ENCODE results near the gene KDM2B.
"Not testable (repeated sequence)": the region's sequence is repeated elsewhere in the genome, so short reads cannot be mapped to it uniquely, and the experiment has no call there.

KDM2B gene

DNA sequence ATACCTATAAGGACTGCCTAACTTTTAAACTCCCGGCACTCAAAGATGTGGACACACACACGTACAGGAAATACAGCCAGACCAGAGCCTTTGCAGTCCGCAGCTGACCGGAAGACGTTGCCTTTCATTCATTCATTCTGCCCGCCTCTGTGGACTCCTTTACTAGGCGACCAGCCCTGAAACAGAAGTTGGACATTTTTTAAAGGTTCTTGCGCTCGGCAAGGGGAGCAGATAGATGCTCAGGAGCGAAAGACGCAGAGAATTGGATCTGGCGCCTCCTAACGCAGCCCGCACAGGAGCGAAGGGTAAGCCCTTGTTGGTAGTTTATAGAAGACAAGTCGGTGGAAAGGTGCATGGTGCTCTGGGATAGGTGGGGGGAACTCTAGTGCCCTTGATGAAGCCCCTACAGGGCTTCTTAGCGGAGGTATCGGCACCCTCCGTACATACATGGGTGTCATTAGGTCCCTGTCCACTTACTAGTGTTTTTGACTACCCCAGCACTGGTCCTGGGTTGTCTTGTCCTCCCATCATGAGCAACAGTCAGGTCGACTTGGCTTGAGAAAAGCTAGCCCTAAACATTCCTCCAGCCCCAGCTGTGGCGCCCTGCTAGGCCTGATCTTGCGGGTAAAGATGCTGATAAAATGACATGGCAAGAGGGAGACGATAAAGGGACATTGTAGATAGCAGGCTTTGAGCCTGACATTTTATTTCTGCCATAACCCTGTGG, at the start of gene KDM2B:
Gene KDM2B (minus strand): TSS at position 65 of the 727 bp plus-strand sequence. CDS start 112 bp downstream, outside the sequence.
- DNase-seq = no peak

DNA sequence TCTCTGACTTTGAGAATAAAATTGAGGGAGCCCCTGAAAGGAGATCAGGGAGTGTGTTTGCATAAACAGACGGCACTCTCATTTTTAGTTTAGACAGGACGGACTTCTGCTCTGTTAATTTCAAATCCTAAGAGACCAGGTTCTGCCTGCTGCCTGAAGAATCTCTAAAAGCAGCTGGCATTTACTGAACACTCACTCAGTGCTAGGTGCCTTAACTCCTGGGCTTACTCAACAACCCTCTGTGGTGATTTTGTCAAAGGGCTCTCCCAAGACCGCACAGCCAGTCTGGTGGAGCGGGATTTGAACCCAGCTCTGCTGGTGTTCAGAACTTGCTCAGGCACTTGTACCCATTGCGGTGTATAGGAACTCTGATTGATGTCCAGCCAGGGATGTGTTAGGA, 47.7 kb upstream of the KDM2B start:
- no peak for DNase-seq

DNA sequence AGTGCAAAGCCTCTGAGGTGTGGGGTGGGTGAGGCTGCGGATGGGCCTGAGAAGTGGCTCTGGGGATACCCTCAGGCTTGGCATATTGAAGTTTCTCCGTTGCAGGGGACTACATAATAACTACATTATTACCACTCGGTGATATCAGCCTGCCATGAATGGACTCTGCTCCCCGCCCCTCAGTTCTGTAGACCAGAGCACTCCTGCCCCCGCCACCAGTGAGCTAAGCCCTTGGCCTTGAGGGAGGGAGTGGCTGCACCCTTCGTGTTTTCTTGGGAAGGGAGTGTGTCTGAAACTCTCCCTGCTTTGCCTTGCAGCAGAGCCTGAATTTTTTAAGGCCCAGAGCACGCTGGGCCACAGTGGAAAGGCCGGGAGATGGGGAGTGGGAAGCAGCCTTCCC, 47.2 kb upstream of the KDM2B start:
- DNase-seq = no peak

DNA sequence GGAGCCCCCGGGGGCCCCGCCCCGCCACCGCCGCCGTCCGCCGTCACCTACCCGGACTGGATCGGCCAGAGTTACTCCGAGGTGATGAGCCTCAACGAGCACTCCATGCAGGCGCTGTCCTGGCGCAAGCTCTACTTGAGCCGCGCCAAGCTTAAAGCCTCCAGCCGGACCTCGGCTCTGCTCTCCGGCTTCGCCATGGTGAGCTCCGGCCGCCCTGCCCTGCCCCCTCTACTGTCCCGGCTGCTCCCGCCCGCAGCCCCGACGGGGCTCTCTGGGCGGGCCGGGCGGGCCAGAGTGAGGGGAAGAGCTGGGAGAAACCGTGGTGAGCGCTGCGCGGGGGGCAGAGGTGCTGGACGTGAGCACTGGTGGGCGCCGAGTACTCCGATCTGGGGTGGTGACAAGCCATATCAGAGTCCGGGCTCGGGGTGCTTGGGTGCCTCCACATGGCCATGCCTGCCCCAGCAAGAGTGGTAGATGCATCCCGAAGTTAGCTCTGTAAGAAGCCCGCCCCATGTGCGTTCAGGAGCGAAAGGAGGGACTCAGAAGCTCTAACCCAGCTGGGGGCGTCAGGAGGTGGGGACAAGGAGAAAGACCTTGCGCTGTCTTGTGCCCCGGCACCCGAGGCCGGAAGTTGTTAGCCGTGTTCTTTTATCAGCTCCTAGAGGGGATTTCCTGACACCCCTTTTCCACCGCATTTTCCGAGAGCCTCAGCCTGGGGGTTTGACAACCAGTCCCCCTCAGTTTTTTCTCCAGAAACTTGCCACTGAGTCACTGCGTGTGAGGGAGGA, 46.2 kb upstream of the KDM2B start:
- DNase-seq = no peak

DNA sequence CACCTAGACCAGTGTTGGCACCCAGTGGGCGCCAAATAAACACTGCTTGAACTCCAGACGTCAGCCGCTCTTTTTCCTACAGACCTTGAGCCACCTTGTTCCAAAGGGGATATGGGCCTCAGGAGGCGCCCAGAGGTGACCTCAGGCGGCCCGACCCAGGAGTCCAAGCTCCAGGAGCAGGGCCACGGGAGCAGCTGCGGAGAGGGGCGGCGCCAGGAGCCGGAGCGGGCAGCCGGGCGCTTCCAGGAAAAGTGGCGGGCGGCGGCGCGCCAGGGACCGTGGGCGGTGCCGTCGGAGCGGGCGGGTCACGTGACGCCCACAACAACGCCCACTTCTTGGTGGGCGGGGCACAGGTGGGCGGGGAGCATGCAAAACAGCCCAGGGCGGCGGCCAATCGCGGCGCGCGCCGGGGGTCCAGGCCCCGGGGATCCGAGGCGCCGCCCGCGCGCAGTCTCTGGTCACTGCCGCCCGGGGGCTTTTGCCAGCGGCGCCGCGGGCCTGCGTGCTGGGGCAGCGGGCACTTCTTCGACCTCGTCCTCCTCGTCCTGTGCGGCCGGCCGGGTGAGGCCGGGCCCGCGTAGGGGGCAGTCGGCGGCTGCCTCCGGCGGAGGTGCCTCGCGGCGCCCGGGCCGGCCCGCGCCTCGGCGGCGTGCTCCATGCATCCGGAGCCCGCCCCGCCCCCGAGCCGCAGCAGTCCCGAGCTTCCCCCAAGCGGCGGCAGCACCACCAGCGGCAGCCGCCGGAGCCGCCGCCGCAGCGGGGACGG, 45.4 kb upstream of the KDM2B start, which contains the start of gene ORAI1:
Gene ORAI1 (plus strand): TSS at position 444 of the 766 bp plus-strand sequence.
- peak; percentile 31 for DNase-seq

DNA sequence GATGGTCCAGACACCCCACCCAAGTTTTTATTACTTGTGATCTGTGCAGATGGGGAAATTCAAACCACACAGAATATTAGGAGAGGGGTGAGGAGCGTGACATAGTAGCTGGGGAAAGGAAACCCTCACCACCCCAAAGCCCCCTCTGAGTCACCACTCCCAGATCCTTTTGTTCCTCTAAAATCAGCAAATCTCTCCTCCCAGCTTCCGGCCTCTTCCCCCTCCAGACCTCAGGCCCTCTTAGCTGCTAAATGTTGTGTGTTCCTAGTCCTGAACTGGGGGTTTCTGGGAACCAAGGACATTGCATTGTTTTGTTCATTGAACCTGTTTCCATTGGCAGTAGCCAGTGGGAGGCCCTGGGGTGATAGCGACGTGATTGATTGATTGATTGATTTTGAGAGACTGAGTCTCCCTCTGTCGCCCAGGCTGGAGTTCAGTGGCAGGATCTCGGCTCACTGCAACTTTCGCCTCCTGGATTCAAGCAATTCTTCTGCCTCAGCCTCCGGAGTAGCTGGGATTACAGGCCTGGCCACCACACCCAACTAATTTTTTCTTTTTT, 39.6 kb upstream of the KDM2B start:
- no peak for DNase-seq

DNA sequence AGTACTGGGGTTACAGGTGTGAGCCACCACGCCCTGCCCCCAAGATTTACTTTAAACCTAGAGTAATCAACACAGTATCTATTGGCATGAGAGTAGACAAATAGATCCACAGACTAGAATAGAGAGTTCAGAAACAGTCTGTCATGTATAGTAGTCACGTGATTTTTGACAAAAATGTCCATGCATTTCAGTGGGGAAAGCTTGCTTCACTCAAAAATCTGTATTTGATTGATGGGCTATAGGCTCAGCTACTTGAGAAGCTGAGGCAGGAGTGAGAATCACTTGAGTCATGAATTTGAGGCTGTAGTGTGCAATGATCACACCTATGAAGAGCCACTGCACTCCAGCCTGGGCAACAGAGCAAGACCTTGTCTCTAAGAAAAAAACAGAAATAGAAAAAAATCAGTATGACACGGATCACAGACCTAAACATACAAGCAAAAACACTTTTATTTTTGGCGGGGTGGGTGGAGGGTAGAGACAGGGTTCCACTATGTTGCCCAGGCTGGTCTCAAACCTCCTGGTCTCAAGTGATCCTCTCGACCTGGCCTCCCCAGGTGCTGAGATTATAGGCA, 37.9 kb upstream of the KDM2B start:
- no peak for DNase-seq

DNA sequence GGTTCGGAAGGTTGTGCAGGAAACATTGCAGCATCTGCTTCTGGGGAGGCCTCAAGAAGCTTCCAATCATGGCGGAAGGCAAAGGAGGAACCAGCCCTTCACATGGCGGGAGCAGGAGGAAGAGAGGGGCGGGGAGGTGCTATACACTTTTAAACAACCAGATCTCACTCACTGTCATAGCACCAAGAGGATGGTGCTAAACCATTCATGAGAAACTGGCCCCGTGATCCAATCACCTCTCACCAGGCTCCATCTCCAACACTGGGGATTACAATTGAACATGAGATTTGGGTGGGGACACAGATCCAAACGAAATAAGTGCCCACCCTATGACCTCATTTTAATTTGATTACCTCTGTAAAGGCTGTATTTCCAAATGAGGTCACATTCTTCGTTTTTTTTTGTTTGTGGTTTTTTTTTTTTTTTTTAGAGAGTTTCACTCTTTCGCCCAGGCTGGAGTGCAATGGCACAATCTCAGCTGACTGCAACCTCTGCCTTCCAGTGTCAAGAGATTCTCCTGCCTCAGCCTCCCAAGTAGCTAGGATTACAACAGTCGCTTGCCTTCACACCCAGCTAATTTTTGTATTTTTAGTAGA, 34.1 kb upstream of the KDM2B start:
- no peak for DNase-seq

DNA sequence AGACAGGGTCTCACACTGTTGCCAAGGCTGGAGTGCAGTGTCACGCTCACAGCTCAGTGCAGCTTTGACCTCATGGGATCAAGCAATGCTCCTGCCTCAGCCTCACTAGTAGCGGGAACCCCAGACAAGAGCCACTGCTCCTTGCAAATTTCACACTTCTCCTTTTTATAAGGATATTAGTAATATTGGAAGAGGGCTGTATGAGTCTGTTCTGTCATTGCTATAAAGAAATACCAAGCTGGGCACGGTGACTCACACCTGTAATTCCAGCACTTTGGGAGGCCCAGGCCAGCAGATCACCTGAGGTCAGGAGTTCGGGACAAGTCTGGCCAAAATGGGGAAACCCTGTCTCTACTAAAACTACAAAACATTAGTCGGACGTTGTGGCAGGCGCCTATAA, 32.6 kb upstream of the KDM2B start:
- DNase-seq = no peak

DNA sequence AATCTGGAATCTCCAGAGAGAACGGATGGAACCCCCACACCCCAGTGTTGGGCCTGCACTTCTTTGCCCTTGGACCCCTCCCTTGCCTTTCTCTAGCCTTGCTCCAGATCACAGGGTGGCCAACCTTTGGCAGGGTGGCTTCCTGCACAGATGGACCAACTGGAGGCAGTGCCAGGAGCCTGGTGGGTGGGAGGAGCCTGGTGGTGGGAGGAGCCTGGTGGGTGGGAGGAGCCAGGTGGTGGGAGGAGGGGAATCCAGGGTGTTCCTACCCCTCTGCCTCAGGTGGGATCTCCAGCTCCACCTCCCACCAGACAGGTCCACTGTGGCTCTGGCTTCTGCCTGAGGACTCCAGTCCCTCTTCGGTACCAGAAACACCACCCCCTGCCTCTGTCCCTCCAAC, 30.5 kb upstream of the KDM2B start:
- DNase-seq = no peak

DNA sequence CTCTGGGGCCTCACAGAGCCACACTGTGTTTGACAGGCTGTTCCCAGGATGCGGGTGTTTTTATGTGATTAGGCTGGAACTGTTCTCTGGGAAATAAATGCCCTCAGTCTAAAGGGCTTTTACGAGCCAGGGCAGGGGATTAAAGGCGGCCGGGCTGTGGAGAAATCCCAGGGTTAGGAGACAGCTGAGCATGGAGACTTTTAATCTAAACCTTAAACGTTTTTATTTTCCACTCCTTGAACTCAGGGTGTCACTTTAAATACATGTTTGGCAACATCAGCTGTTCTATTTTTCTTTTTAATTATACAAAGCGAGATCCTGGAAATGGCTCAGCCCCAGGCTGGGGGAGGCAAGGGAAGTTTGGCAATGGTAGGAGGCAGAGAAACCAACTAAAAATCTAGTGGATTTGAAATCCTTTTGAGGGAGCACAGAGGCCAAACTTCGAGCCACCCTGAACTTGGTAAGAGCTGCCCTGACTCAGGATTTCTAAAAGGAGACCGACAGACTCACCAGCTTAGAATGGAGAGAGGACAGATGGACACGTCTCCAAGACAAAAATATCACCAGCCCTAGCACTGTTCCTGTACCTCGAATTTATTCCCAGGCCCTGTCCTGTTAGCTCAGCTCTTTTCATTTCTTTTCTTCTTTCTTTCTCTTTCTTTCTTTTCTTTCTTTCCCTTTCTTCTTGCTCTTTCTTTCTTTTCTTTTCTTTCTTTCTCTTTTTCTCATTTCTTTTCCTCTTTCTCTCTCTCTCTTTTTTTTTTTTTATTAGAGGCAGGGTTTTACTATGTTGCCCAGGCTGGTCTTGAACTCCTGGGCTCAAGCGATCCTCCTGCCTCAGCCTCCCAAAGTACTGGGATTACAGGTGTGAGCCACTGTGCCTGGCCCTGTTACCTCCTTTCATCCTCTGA, 29.7 kb upstream of the KDM2B start:
- no peak for DNase-seq

DNA sequence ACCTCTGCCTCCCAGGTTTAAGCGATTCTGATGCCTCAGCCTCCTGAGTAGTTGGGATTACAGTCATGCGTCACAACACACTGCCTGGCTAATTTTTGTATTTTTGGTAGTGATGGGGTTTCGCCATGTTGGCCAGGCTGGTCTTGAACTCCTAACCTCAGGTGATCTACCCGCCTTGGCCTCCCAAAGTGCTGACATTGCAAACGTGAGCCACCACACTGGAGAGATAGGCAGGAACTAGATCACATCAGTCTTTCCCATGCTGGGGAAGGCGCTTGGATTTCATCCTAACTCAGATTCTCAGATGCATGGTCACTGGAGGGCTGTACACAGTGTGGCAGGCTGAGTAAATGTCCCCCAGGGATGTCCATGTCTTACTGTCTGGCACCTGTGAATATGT, 27.5 kb upstream of the KDM2B start:
- no peak for DNase-seq

DNA sequence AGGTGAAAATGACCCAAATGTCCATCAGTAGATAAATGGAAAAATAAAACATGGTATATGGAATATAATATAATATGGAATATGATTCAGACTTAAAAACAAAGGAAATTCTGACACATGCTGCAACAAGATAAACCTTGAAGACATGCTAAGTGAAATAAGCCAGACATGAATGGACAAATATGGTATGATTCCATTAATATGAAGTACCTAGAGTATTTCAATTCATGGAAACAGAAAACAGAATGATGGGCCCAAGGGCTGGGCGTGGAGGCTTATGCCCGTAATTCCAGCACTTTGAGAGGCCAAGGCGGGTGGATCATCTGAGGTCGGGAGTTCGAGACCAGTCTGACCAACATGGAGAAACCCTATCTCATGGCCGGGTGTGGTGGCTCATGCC, 22.8 kb upstream of the KDM2B start:
- no peak for DNase-seq

DNA sequence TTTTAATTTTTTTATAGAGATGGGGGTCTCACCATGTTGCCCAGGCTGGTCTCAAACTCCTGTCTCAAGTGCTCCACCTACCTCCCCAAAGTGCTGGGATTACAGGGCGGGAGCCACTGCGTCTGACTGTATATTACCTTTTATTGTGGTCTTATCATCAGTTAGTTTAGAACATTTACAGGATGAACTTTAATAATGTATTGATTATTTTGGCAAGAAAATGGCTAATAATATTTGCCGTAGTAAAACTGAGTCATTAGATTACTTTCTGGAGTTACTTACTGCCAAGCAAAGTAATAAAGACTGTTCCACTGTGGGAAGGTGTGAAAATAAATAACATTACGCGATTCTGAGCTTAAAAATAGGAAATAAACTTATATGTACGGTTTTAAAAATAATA, 21.9 kb upstream of the KDM2B start:
- DNase-seq = no peak

DNA sequence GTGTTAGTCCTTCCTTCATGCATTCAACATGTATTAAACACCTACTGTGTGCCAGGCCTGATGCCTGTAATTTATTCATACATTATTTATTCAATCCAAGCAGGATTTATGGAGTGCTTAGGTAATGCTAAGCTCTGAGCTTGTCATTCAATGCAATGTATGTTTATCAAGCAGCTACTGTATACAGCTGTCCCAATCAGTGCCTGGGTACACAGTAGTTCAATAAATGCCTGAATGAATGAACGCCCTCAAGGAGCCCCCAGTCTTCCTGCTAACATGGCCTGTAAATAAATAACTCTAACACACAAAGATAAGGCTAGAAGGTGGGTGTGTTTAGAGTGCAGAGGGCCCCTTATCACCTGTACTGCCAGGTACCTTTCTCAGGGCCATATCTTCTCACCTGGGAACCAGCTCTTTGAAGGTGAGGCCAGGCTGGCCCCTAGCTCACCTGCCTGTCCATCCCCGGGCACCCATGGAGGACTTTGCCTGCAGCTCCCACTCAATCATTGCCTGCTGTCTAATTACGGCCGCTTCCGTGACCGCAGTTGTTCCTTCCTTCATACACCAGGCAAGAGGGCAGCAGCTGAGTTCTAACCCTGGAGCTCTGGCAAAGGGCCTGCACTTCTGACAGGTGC, 20.0 kb upstream of the KDM2B start:
- DNase-seq = no peak

DNA sequence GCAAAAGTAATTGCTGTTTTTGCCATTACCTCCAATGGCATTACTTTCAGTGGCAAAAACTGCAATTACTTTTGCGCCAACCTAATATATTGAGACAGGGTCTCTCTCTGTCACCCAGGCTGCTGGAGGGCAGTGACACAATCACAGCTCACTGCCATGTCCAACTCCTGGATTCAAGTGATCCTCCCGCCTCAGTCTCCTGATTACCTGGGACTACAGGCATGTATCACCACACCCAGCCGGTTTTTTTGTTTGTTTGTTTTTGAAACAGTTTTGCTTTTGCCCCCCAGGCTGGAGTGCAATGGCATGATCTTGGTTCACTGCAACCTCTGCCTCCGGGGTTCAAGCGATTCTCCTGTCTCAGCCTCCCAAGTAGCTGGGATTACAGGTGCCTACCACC, 15.7 kb upstream of the KDM2B start:
- no peak for DNase-seq

DNA sequence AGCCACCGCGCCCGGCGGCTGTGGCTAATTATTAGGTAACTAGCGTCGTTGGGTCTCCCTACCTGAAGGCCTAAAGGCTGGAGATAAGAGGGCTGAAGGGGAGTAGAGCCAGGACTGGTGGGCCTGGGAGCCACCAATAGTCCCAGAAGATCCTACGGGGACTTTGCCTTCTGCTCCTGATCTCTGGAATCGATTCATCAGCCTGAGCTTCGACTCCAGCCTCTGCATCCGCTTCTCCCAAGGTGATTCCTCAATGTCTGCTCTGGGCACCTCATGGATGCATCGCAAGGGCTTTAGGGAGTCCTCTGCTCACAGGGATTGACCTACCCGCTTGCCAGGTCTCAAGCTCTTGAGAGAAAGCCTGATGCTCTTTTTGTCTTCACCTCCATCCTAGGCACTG, 14.7 kb upstream of the KDM2B start:
- no peak for DNase-seq

DNA sequence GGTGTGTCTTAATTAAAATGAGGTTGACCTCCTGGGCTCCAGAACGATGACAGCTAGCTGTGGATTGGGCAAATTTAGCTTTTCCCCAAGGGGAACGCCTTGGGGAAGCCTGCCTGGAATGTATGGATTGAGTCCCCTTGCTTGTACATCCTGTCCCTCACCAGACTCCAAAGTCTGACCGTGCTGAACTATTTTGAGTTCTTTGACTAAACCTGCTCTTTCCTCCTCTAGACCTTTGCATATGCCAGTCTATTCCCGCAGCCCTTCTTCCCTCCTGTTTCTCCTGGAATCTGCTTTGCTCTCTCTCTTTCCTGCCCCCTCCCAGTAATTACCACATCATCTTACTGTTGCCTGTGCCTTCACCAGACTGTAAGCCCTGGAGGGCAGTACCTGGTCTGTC, 11.5 kb upstream of the KDM2B start:
- DNase-seq = no peak

DNA sequence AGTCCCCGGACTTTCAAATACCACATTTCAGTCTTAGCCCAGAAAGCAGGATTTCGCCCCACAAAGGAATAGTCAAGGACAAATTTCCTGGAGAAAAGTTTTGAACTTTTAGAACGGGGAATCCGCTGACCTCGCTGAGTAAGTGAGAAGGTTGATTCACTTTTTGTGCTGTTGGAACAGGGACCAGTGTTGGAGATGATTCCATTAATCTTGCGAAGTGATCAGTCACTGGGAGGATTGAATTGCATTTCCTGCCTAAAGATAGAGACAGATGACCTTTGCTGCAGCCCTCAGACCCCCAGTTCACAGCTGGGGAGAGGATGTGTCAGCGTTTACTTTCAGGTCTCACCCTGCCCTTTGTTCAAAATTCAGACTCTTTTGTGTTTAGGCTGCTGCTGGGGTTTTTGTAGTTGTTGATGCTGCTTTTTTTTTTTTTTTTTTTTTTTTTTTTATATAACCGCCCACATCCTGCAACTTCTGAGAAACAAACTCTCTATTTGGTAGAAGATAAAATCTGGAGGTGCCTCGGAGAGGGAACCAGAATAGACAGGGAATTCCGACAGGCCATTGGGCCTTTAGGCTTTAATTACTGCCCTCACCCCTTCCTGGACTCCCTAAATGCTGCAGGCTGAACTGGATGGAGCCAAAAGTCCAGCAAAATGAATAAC, 9.8 kb upstream of the KDM2B start:
- DNase-seq = no peak

DNA sequence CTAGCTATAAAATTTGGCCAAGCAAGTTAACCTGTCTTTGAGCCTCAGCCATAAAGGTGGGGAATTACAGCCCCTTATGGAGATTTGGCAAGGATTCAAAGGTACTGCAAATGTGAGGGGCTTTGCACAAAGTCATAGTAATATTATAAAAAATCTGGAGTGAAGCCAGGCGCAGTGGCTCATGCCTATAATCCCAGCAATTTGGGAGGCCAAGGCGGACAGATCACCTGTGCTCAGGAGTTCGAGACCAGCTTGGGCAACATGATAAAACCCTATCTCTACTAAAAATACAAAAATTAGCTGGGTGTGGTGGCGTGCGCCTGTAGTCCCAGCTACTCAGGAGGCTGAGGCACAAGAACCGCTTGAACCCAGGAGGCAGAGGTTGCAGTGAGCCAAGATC, 4.1 kb upstream of the KDM2B start:
- not testable (repeated sequence) for DNase-seq

DNA sequence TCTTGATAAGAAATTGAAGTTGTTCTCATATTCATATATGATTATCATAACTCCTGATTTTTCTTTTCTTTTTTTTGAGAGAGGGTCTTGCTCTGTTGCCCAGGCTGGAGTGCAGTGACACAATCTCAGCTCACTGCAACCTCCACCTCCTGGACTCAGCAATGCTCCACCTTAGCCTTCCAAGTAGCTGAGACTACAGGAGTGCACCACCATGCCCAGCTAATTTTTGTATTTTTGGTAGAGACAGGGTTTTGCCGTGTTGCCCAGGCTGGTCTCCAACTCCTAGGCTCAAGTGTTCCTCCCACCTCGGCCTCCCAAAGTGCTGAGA, 2.5 kb upstream of the KDM2B start:
- not testable (repeated sequence) for DNase-seq
